A549 (cell line): Measurements from ENCODE around the gene IL1RAP.

Experiments
- CBX2 ChIP-seq: fragments of 200-600 bp; sonication (generic); IDR thresholded peaks from 2 replicates; pipeline ENCODE4 v1.6.1; 2016; ENCODE audit warnings: low read depth, mild to moderate bottlenecking, borderline replicate concordance
- CHD4 ChIP-seq: fragments of 200-600 bp; sonication (generic); IDR thresholded peaks from 2 replicates; pipeline ENCODE4 v1.6.1; 2016; ENCODE audit warnings: antibody characterized with exemption, mild to moderate bottlenecking, borderline replicate concordance
- EP300 ChIP-seq, 2 experiments: fragments of >200 bp; sonication (Bioruptor Twin); formaldehyde crosslinking; IDR thresholded peaks; 2 replicates in 1 of 2; 3 replicates in 1 of 2; pipeline ENCODE4 v1.6.1; 2016 to 2017
- ESRRA ChIP-seq: fragments of 150-350 bp; IDR thresholded peaks from 2 replicates; pipeline ENCODE4 v1.6.1; 2014; ENCODE audit warnings: mild to moderate bottlenecking, low read length, borderline replicate concordance
- GATA3 ChIP-seq: IDR thresholded peaks from 2 replicates; pipeline ENCODE4 v1.6.1; 2012; ENCODE audit warnings: borderline replicate concordance
- MAZ ChIP-seq: fragments of 150-350 bp; IDR thresholded peaks from 2 replicates; pipeline ENCODE4 v1.6.1; 2014; ENCODE audit warnings: antibody characterized with exemption, low read depth, low read length, borderline replicate concordance
- POLR2A ChIP-seq: IDR thresholded peaks from 2 replicates; pipeline ENCODE4 v1.6.1; 2012; ENCODE audit warnings: mild to moderate bottlenecking, low read length
- RFX5 ChIP-seq: fragments of 450-650 bp; IDR thresholded peaks from 2 replicates; pipeline ENCODE4 v1.7.1; 2014; ENCODE audit warnings: antibody characterized with exemption, mild to moderate bottlenecking, moderate library complexity
- SMC3 ChIP-seq: fragments of >200 bp; sonication (Bioruptor Twin); formaldehyde crosslinking; IDR thresholded peaks from 3 replicates; pipeline ENCODE4 v1.6.1; 2018; ENCODE audit warnings: inconsistent platforms
- TF ChIP-seq, protein P1 (sequence below): fragments of 250-450 bp; sonication (Bioruptor Pico); IDR thresholded peaks from 2 replicates; pipeline ENCODE4 v1.5.0; 2020; ENCODE audit warnings: low read depth, mild to moderate bottlenecking, moderate library complexity
- TF ChIP-seq, protein P2 (sequence below): fragments of >200 bp; sonication (Bioruptor Twin); formaldehyde crosslinking; IDR thresholded peaks from 3 replicates; pipeline ENCODE4 v1.5.1; 2016
- TF ChIP-seq, protein P3 (sequence below): IDR thresholded peaks from 2 replicates; pipeline ENCODE4 v1.6.1; 2012
- TF ChIP-seq, protein P4 (sequence below): fragments of 250-450 bp; sonication (Bioruptor Pico); IDR thresholded peaks from 2 replicates; pipeline ENCODE4 v1.5.0; 2021; ENCODE audit warnings: mild to moderate bottlenecking, moderate library complexity, borderline replicate concordance
- TF ChIP-seq, protein P5 (sequence below): fragments of 200-600 bp; sonication (generic); IDR thresholded peaks from 2 replicates; pipeline ENCODE4 v1.6.1; 2016; ENCODE audit warnings: antibody characterized with exemption, mild to moderate bottlenecking, moderate library complexity

DNA sequence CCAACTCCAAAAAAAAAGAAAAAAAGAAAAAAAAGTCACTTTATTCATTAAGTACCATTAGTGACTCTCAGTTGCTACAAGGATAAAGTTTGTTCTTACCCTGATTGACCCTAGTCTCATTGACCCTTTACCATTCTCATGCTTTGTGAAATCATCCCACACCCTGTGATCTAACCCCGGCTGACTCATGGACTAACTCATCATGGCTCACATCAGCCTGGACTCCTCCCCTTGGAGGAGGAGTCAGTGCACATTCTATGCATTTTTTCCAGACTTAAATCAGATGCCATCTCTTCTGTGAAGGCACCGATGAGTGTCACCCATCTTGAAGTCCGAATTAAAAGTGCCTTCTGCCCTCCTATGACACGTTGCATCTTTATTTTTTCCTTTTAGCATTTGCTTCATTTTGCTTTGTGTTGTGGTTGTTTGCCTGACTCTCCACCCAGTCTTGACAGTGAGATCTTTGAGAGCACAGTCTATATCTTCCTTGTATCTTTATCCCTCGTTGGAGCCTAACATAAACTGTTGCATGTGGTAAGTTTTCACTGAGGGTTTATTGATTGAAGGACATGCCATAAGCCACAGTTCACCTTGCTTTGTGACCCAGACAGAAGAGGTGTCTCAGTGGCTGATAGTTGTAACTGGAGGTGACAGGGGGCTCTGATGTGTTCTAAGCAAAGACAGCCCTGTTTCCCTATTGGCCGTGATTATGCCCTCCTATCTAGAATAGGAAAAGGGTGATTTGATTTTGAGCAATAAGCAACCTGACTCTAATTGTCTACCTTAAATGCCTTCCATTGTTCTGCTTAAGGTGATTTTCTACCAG is 72.1 kb downstream of the IL1RAP start:
- TF ChIP-seq, protein P1, sequence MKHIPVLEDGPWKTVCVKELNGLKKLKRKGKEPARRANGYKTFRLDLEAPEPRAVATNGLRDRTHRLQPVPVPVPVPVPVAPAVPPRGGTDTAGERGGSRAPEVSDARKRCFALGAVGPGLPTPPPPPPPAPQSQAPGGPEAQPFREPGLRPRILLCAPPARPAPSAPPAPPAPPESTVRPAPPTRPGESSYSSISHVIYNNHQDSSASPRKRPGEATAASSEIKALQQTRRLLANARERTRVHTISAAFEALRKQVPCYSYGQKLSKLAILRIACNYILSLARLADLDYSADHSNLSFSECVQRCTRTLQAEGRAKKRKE (CRISPR knock-in tag): no peak
- no peak for TF ChIP-seq ESRRA
- no peak for TF ChIP-seq RFX5
- TF ChIP-seq, protein P2, sequence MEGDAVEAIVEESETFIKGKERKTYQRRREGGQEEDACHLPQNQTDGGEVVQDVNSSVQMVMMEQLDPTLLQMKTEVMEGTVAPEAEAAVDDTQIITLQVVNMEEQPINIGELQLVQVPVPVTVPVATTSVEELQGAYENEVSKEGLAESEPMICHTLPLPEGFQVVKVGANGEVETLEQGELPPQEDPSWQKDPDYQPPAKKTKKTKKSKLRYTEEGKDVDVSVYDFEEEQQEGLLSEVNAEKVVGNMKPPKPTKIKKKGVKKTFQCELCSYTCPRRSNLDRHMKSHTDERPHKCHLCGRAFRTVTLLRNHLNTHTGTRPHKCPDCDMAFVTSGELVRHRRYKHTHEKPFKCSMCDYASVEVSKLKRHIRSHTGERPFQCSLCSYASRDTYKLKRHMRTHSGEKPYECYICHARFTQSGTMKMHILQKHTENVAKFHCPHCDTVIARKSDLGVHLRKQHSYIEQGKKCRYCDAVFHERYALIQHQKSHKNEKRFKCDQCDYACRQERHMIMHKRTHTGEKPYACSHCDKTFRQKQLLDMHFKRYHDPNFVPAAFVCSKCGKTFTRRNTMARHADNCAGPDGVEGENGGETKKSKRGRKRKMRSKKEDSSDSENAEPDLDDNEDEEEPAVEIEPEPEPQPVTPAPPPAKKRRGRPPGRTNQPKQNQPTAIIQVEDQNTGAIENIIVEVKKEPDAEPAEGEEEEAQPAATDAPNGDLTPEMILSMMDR: no peak
- TF ChIP-seq, protein P3, sequence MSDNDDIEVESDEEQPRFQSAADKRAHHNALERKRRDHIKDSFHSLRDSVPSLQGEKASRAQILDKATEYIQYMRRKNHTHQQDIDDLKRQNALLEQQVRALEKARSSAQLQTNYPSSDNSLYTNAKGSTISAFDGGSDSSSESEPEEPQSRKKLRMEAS: no peak
- no peak for TF ChIP-seq MAZ
- no peak for TF ChIP-seq POLR2A
- TF ChIP-seq, protein P4, sequence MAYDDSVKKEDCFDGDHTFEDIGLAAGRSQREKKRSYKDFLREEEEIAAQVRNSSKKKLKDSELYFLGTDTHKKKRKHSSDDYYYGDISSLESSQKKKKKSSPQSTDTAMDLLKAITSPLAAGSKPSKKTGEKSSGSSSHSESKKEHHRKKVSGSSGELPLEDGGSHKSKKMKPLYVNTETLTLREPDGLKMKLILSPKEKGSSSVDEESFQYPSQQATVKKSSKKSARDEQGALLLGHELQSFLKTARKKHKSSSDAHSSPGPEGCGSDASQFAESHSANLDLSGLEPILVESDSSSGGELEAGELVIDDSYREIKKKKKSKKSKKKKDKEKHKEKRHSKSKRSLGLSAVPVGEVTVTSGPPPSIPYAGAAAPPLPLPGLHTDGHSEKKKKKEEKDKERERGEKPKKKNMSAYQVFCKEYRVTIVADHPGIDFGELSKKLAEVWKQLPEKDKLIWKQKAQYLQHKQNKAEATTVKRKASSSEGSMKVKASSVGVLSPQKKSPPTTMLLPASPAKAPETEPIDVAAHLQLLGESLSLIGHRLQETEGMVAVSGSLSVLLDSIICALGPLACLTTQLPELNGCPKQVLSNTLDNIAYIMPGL: no peak
- TF ChIP-seq, protein P5, sequence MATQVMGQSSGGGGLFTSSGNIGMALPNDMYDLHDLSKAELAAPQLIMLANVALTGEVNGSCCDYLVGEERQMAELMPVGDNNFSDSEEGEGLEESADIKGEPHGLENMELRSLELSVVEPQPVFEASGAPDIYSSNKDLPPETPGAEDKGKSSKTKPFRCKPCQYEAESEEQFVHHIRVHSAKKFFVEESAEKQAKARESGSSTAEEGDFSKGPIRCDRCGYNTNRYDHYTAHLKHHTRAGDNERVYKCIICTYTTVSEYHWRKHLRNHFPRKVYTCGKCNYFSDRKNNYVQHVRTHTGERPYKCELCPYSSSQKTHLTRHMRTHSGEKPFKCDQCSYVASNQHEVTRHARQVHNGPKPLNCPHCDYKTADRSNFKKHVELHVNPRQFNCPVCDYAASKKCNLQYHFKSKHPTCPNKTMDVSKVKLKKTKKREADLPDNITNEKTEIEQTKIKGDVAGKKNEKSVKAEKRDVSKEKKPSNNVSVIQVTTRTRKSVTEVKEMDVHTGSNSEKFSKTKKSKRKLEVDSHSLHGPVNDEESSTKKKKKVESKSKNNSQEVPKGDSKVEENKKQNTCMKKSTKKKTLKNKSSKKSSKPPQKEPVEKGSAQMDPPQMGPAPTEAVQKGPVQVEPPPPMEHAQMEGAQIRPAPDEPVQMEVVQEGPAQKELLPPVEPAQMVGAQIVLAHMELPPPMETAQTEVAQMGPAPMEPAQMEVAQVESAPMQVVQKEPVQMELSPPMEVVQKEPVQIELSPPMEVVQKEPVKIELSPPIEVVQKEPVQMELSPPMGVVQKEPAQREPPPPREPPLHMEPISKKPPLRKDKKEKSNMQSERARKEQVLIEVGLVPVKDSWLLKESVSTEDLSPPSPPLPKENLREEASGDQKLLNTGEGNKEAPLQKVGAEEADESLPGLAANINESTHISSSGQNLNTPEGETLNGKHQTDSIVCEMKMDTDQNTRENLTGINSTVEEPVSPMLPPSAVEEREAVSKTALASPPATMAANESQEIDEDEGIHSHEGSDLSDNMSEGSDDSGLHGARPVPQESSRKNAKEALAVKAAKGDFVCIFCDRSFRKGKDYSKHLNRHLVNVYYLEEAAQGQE: no peak
- TF ChIP-seq GATA3: peak; percentile 66; the same call in 1 of the 2 replicates
- TF ChIP-seq CBX2: no peak
- peak; percentile 33 to 58; a peak in 3 of 5 replicates for TF ChIP-seq EP300 (IDR thresholded peaks at IDR 0.05)
- TF ChIP-seq CHD4: no peak
- TF ChIP-seq SMC3: no peak
